ENCODE measurements around the gene DYDC2.

DNA sequence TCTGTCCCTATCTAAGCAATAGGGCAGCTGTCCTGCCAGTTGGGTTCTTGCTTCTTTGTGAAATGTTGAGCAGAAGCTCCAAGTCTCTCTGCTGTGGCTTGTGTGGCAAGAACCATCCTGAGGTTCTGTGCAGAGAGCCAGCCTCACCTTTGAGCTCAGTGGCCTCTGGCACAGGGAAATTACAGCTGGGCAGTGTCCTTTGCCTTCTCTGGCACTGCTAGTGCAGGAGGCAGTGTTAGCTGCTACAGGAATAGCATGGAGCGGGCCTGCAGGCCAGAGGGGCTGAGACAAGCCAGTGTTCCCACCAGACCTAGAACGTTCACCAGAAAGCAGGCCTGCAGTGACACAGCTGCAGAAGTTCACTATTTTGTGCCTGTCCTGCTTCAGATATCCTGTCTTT is 53.5 kb downstream of the DYDC2 start:
- TF ChIP-seq, protein P1, sequence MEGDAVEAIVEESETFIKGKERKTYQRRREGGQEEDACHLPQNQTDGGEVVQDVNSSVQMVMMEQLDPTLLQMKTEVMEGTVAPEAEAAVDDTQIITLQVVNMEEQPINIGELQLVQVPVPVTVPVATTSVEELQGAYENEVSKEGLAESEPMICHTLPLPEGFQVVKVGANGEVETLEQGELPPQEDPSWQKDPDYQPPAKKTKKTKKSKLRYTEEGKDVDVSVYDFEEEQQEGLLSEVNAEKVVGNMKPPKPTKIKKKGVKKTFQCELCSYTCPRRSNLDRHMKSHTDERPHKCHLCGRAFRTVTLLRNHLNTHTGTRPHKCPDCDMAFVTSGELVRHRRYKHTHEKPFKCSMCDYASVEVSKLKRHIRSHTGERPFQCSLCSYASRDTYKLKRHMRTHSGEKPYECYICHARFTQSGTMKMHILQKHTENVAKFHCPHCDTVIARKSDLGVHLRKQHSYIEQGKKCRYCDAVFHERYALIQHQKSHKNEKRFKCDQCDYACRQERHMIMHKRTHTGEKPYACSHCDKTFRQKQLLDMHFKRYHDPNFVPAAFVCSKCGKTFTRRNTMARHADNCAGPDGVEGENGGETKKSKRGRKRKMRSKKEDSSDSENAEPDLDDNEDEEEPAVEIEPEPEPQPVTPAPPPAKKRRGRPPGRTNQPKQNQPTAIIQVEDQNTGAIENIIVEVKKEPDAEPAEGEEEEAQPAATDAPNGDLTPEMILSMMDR (IDR thresholded peaks at IDR 0.05) = no peak
- TF ChIP-seq SIN3A (IDR thresholded peaks at IDR 0.05; ENCODE audit: borderline replicate concordance, insufficient read depth, low read depth, low read length) = no peak
- no peak for TF ChIP-seq POLR2AphosphoS5 (IDR thresholded peaks at IDR 0.05; ENCODE audit: low read depth, low read length)
- no peak for TF ChIP-seq REST (IDR thresholded peaks at IDR 0.05; ENCODE audit: insufficient read depth in 1 of 2, low read depth in 2 of 2, low read length in 1 of 2)
